AG04450 (cell line): Measurements from ENCODE around the gene NSMCE1. TPM values are rescaled to one million over a fixed set of nuclear protein-coding genes. Genes with fewer than 3 reads are reported as not detected.
A peak's percentile ranks its signal among the peaks of the same experiment; 100 is the strongest.

Experiments used
- CTCF ChIA-PET: fragments of 300-600, 350-600 bp; formaldehyde crosslinking; extraction: SDS; loops from one replicate; lab custom pipeline; 2022; ENCODE audit warnings: antibody characterized with exemption, inconsistent platforms; lab: Charles Lee
- POLR2A ChIA-PET: fragments of 350-600 bp; formaldehyde crosslinking; extraction: SDS; loops from one replicate; lab custom pipeline; 2021; ENCODE audit warnings: antibody characterized with exemption, inconsistent platforms; lab: Yijun Ruan, JAX
- DNase-seq: peaks from one replicate; pipeline ENCODE4 v3.0.0-alpha.2; 2011; ENCODE audit warnings: low read depth, low spot score
- H3K27ac ChIP-seq: one replicate; pipeline ENCODE4 v1.5.1; 2012; ENCODE audit warnings: low read depth, low read length, control low read depth
- H3K27me3 ChIP-seq: one replicate; pipeline ENCODE4 v1.6.0; 2012; ENCODE audit warnings: low read length; ENCODE audit not compliant: control insufficient read depth, insufficient read depth
- H3K4me3 ChIP-seq: 2 replicates; pipeline ENCODE4 v1.5.1; 2011; ENCODE audit warnings: mild to moderate bottlenecking, low read depth, low read length, control low read depth
- H3K9me3 ChIP-seq: 2 replicates; pipeline ENCODE4 v1.5.1; 2012; ENCODE audit warnings: low read length; ENCODE audit not compliant: control insufficient read depth, insufficient read depth
- CTCF ChIP-seq: IDR thresholded peaks from 2 replicates; pipeline ENCODE4 v1.5.1; 2011; ENCODE audit warnings: low read depth, low read length, control low read depth, inconsistent platforms
- polyA plus RNA-seq: library from polyadenylated mRNA; depleted of rRNA; stranded (reverse); fragments of >200 nt; gene quantifications from 2 replicates; pipeline ENCODE4 v1.2.3, GENCODE V29; 2011

The NSMCE1 gene
- polyA plus RNA-seq, 1 experiment, result 35.4 TPM

DNA sequence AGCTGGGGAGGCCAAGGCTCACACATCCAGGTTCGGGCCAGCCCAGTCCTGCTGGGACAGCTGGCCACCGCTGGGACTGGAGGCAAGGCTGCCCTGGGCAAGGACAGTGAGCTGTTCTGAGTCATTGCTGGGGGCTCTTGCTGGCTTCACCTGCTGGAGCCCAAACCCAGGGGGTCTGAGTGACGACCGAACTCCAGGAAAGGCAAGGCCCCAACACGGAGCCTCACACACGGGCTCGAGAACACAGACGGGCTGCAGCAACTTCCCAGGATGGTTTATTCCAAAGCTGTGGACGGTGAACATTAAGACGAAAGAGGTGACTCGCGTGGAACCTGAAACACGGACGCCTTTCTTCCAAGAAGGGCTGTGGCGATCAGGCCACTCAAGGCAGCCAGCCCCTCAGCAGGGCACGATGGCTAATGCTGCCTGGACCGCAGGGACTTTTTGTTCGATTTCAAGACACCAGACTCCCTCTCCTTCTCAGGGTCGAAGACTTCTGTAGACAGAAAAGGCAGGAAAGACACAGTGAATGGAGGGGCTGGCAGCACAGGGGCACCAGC lies 43.8 kb downstream of the NSMCE1 start:
- H3K27me3 ChIP-seq, result no peaks in the 10 kb centered on the region
- H3K9me3 ChIP-seq, result no peaks in the 10 kb centered on the region
- ChIA-PET POLR2A (no interaction called here), CTCF (interaction anchor here (1.7 to 2.7 kb wide), 2 partner anchors 10 to 144 kb away, joined by 3 to 17 read pairs; no protein-coding TSS in a partner anchor)
- H3K4me3 ChIP-seq, result no peak overlapping the region
- TF ChIP-seq CTCF, result no peak
- no peak for DNase-seq
- H3K27ac ChIP-seq, result no peak overlapping the region

DNA sequence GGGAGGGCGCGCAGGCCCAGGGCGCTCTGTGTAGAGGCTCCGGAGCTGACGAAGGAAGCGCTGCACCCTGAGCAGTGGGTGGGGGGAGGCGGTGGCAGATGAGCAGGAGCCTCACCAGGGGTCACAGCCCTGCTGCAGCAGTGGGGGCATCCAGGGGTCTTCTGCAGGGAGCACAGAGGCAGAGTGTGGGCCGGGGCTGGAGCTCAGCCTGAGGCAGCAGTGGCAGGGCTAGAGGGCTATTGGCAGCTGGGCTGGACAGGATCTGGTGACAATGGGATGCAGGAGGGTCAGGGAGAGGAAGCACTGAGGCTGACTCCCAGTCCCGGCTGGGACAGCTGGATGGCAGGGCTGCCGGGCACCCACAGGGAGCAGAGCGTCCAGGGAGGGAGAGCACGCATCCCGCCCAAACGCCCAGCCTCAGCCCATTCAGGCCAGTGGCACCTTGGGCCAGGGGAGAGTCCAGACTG lies 44.3 kb downstream of the NSMCE1 start:
- POLR2A ChIA-PET, result no interaction called here
- Histone ChIP-seq H3K9me3 (no peaks in the 10 kb centered on the region), H3K27ac (no peak overlapping the region), H3K4me3 (no peak overlapping the region), H3K27me3 (no peaks in the 10 kb centered on the region)
- no peak for TF ChIP-seq CTCF
- DNase-seq, result no peak
- CTCF ChIA-PET, result interaction anchor here (1.7 to 4.0 kb wide), 3 partner anchors 10 to 144 kb away, joined by 3 to 30 read pairs (median 17); no protein-coding TSS in a partner anchor

DNA sequence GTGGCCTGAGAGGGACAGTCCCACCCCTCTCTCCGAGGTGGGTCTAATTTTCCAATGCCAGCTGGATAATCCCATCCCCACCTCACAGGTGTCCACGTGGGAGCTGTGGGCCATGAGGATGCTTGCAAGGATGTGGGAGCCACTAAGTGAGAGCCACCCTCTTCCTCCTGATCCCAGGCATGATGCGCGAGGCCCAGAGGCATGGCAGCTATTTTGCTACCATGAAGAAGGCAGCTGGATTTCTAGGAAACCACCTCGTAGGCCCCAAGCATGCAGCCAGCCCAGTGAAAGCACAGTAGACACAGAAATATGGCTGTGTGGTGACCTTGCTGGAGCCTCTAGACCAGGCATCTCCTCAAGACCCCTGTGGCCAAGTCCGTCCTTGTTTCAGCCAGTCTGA lies 44.9 kb downstream of the NSMCE1 start:
- H3K27me3 ChIP-seq, result no peaks in the 10 kb centered on the region
- CTCF ChIA-PET, result interaction anchor here (4.0 kb wide), 1 partner anchor 11 kb away, joined by 30 read pairs; no protein-coding TSS in a partner anchor
- TF ChIP-seq CTCF, result no peak
- no peaks in the 10 kb centered on the region for H3K9me3 ChIP-seq
- POLR2A ChIA-PET, result no interaction called here
- no peak overlapping the region for H3K4me3 ChIP-seq
- DNase-seq, result no peak
- no peak overlapping the region for H3K27ac ChIP-seq

DNA sequence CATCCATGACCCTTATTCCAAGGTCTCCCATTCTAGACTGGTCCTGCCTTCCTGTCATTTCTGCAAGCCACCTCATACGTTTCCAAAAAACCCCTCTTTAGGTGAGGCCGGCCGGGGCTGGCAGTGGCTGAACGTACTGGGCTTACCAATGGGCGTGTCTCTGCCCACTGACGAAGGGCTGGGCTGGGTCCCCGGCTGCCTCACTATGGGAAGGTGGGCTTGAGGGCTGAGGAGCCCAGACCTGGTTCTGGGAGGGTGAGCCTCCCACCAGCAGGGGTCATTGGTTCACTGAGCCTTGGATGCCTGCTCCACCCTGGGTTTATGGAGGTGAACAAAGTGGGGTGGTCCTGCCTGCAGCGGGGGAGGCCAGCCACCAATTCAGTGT lies 45.4 kb downstream of the NSMCE1 start:
- POLR2A ChIA-PET, result interaction anchor here (0.8 to 1.5 kb wide), 2 partner anchors 20 to 96 kb away, joined by 3 to 4 read pairs; no protein-coding TSS in a partner anchor
- no peak for DNase-seq
- H3K27me3 ChIP-seq, result no peaks in the 10 kb centered on the region
- H3K4me3 ChIP-seq, result no peak overlapping the region
- CTCF ChIA-PET, result interaction anchor here (1.7 to 4.0 kb wide), 2 partner anchors 12 to 145 kb away, joined by 7 to 30 read pairs; no protein-coding TSS in a partner anchor
- no peaks in the 10 kb centered on the region for H3K9me3 ChIP-seq
- no peak for TF ChIP-seq CTCF
- H3K27ac ChIP-seq, result peak overlapping the region; percentile 0
